Measurements from ENCODE around the gene ADD3.

- TF ChIP-seq CTCF (IDR thresholded peaks at IDR 0.05) (peak; percentile 78; the same call in 1 of the 2 replicates), SIN3A (IDR thresholded peaks at IDR 0.05; ENCODE audit: borderline replicate concordance, insufficient read depth, low read depth, low read length) (no peak), REST (IDR thresholded peaks at IDR 0.05; ENCODE audit: insufficient read depth in 1 of 2, low read depth in 2 of 2, low read length in 1 of 2) (no peak), POLR2AphosphoS5 (IDR thresholded peaks at IDR 0.05; ENCODE audit: low read depth, low read length) (no peak), TCF7L2 (IDR thresholded peaks at IDR 0.05; ENCODE audit: low read depth, low read length) (no peak)
Measured at GRCh38 chr10:110137142-110137545, 129.4 kb downstream of the ADD3 start.

Measured in Panc1 (cell line).